Effector memory CD4-positive, alpha-beta T cell (primary cell): Measurements from ENCODE around the gene BAG5.
A peak's percentile ranks its signal among the peaks of the same experiment; 100 is the strongest.

Source experiments
- DNase-seq, 3 donors: peaks; one replicate each; pipeline ENCODE4 v3.0.0-alpha.2; 2020
- H3K27ac ChIP-seq: 2 replicates; pipeline ENCODE4 v1.7.0; 2013; ENCODE audit warnings: mild to moderate bottlenecking, low read length, moderate library complexity; ENCODE audit not compliant: insufficient read depth, poor library complexity, severe bottlenecking
- H3K27me3 ChIP-seq: replicated peaks from 2 replicates; pipeline ENCODE4 v1.7.0; 2013; ENCODE audit warnings: mild to moderate bottlenecking, low read length; ENCODE audit not compliant: insufficient read depth, control insufficient read depth, poor library complexity, severe bottlenecking
- H3K36me3 ChIP-seq: 2 replicates; pipeline ENCODE4 v1.7.0; 2013; ENCODE audit warnings: mild to moderate bottlenecking, low read length, moderate library complexity; ENCODE audit not compliant: control insufficient read depth, insufficient read depth
- H3K4me1 ChIP-seq: 2 replicates; pipeline ENCODE4 v1.7.0; 2013; ENCODE audit warnings: low read length, mild to moderate bottlenecking; ENCODE audit not compliant: control insufficient read depth, insufficient read depth, poor library complexity, severe bottlenecking
- H3K4me3 ChIP-seq: 2 replicates; pipeline ENCODE4 v1.7.0; 2013; ENCODE audit warnings: low read length, low read depth, mild to moderate bottlenecking; ENCODE audit not compliant: insufficient read depth, poor library complexity, severe bottlenecking
- H3K9me3 ChIP-seq: 2 replicates; pipeline ENCODE4 v1.7.0; 2013; ENCODE audit warnings: mild to moderate bottlenecking, low read length, moderate library complexity; ENCODE audit not compliant: control insufficient read depth

BAG5 gene

DNA sequence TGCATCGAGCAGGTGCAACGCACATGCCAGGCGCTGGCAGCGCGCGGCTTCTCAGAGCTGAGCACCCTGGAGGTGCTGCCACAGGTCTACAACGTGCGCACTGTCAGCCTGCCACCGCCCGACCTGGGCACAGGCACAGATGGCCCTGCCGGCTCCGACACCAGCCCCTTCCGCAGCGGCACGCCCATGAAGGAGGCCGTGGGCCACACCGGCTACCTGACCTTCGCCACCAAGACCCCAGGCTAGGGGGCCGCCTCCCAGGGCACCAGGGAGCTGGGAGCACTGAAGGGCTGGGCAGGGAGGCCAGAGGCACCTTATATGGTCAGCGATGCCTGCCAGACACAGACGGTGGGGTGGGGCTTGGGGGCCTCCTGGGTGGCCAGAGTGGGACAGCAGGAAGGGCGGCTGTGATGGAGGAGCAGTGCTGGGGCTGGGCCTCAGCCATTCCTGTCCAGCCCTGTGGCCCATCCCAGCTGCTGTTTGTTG, 27.8 kb downstream of the BAG5 start:
- no peaks in the 10 kb centered on the region for H3K9me3 ChIP-seq
- no peak overlapping the region for H3K27ac ChIP-seq
- H3K4me3 ChIP-seq: no peak overlapping the region
- peaks cover 12% of the 10 kb centered on the region for H3K4me1 ChIP-seq
- peaks cover 18% of the 10 kb centered on the region for H3K36me3 ChIP-seq
- DNase-seq: no peak
- no peaks in the 10 kb centered on the region for H3K27me3 ChIP-seq

DNA sequence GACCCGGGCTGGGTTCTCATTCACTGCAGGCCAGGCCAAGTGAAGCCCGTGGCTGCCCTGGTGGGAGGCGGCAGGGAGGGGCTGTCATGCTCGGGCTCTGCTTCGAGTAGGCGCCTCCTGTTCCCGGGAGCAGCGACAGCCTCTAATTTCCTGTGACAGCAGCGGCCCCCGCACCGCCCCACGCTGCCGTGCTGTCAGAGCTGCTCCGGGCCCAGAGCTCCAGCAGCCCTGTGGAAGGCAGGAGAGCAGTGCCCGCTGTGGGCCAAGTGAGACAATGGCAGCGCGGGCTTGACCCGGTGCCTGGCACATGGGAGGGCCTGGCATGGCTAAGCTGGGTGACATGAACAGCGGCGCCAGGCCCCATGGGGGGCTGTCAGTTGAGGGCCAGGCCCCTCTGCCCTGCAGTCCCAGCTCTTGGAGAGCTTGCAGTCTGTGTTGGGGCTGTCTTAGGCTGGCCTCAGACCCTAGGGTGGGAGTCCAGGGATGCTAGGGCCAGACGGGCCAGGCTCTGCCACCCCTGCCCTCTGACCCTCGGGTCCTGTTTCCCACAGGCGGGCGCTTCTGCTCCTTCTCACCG, 28.4 kb downstream of the BAG5 start:
- Histone ChIP-seq H3K27ac (no peak overlapping the region), H3K4me1 (peaks cover 15% of the 10 kb centered on the region), H3K36me3 (peaks cover 18% of the 10 kb centered on the region), H3K9me3 (no peaks in the 10 kb centered on the region), H3K4me3 (no peak overlapping the region), H3K27me3 (no peaks in the 10 kb centered on the region)
- DNase-seq: no peak

DNA sequence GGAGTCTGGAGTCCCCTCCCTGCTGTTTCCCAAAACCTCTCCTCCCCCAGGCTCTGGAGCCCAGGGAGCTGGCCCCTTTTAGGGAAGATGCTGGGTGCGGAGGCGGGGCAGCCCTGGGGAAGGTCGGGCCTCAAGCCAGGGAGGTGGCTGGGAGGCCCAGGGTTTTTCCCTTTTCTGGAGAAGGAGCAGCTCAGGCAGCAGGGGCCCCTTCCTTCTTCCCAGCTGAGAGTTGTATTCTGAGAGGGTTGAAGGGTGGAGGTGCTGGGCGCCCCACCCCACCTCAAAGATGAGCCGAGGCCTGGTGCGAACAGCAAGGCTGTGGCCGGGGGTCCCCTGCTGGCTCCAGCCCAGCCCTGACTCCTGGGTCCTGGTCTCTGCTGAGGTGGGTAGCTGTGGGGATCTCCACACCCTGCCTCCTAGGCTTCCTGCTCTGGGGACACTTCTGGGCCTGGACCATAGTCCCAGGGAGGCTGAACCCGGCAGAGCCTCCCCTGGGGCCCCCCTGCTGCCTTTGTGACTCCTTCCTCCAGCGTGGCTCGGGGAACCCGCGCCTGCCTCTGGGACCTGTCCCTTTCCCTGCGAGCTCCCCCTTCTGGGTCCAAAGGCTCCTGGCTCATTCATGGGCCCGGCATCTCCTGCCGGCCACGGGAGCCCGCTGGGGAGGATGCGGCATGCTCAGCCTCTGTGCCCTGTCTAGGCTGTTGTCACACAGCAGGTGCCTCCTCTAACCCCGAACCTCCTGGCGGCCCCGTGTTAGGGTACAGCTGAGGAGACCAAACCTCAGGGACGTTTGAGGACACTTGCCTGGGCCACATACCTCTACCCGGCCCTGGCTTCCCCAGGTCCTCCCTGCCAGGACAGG, 29.1 kb downstream of the BAG5 start:
- no peak for DNase-seq
- Histone ChIP-seq H3K4me1 (peaks cover 20% of the 10 kb centered on the region), H3K36me3 (peaks cover 18% of the 10 kb centered on the region), H3K4me3 (no peak overlapping the region), H3K9me3 (no peaks in the 10 kb centered on the region), H3K27ac (no peak overlapping the region), H3K27me3 (no peaks in the 10 kb centered on the region)

DNA sequence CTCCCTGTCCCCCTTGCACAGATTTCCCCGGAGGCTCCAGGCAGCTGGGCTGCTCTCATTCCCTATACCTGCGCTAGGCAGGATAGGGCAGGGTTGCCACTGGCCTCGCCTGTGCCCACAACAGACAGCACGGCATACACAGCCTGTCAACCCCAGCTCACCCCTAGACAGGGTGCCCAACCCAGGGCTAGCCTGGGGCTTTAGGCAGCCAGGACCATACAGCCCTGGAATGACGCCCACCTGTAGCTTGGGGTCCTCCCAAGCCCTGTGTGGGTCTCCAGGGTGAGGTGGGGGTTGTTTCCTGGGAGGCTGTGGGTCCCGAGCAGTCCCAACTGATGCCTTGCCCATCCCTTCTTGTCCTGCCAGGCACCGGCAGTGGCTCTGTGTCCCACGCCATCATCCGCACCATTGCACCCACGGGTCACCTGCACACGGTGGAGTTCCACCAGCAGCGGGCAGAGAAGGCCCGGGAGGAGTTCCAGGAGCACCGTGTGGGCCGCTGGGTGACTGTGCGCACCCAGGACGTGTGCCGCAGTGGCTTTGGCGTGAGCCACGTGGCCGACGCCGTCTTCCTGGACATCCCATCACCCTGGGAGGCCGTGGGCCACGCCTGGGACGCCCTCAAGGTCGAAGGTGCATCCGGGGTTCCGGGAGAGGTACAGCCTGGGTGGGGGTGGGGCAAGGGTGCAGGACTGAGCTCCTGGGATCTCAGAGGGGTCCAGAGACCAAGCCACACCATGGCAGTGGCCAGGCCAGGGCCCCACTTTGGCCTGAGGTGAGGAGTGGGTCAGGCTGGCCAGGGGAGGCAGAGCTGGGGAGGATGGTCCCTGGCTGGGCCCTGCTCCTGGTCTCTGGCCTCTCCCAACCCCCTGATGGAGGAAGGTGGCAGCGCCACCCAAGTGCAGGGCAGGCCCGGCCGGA, 30.0 kb downstream of the BAG5 start:
- peaks cover 23% of the 10 kb centered on the region for H3K4me1 ChIP-seq

DNA sequence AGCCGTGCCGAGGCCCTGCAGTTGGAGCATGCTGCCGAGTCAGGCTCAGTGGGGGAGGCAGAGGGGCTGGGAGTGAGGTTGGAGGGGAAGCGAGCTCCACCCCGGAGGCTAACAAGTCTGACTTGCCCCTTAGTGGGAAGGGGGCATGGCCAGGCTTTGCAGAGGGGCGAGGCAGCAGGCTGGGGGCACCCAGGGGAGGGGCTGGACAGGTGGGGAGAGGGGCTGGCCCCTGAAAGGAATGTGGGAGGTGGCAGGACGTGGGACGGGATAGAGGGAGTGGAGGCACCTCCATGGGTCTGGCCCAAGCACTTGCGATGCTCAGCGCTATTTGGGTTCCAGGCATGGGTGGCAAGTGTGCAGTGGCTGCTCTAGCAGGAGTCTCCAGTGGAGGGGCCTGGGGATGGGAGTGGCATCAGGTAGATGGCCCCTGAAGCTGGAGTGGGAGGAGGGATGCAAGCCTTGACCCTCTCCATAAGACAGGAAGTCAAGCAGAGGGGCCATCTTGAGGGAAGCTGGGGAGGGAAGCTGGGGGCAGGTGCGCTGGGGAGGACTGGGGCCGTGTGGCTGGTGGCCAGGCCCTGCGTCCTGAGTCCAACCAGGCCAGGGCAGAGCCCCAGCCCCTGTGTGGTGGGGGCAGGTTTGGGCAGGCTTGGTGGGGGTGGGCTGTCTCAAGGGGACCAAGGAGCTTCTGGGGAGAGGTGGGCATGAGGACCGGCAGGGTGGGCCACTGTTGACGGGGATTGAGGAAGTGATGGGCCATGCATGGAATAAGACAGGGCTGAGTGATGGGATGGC, 30.8 kb downstream of the BAG5 start:
- Histone ChIP-seq H3K9me3 (no peaks in the 10 kb centered on the region), H3K4me1 (peaks cover 23% of the 10 kb centered on the region), H3K27ac (no peak overlapping the region), H3K27me3 (no peaks in the 10 kb centered on the region), H3K4me3 (no peak overlapping the region), H3K36me3 (peaks cover 18% of the 10 kb centered on the region)
- DNase-seq: no peak

More for the DNA sequence above, 30.0 kb downstream of the BAG5 start:
- H3K27me3 ChIP-seq: no peaks in the 10 kb centered on the region
- no peaks in the 10 kb centered on the region for H3K9me3 ChIP-seq
- peaks cover 18% of the 10 kb centered on the region for H3K36me3 ChIP-seq
- no peak for DNase-seq
- H3K4me3 ChIP-seq: no peak overlapping the region
- H3K27ac ChIP-seq: no peak overlapping the region

DNA sequence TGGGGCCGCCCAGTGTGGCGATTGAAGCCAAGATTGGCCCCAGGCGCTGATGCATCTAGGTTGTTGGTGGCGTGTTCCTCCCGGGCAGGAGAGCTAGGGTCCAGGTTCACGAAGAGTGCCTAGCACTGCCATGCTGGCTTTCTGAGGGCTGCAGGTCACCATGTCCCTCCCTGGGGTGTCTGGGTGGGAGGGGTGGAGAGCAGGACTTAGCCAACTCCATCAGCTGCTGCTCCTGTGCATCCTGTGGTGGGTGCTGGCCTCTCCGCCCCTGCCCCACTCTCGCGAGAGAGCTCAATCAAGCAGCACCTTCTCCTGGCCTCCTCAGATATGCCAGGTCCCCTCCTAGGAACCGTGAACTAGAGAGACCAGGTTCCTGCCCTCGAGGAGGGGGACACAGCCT, 31.6 kb downstream of the BAG5 start:
- Histone ChIP-seq H3K27me3 (no peaks in the 10 kb centered on the region), H3K9me3 (no peaks in the 10 kb centered on the region), H3K36me3 (peaks cover 18% of the 10 kb centered on the region), H3K4me3 (no peak overlapping the region), H3K4me1 (peaks cover 23% of the 10 kb centered on the region), H3K27ac (no peak overlapping the region)
- DNase-seq: no peak

DNA sequence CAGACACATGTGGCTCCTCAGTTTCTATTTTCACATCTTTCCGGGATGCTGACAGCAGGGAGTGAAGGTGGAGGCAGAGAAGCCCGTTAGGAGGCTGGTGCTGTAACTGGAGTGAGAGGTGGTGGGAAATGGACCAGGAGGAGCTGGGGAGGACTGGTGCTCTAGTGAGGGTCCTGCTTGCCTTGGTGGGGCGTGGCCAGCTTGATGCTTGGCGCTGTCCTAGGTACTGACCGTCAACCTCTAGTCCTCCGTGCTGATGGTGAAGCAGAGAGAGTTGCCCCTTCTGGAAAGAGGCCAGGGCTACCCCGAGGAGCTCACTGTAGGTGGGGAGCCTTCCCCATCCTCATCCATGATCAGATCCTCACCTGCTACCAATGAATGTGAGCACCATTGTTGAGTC, 32.1 kb downstream of the BAG5 start:
- DNase-seq: no peak
- Histone ChIP-seq H3K4me1 (peaks cover 23% of the 10 kb centered on the region), H3K4me3 (no peak overlapping the region), H3K9me3 (no peaks in the 10 kb centered on the region), H3K27ac (no peak overlapping the region), H3K36me3 (peaks cover 17% of the 10 kb centered on the region), H3K27me3 (no peaks in the 10 kb centered on the region)

DNA sequence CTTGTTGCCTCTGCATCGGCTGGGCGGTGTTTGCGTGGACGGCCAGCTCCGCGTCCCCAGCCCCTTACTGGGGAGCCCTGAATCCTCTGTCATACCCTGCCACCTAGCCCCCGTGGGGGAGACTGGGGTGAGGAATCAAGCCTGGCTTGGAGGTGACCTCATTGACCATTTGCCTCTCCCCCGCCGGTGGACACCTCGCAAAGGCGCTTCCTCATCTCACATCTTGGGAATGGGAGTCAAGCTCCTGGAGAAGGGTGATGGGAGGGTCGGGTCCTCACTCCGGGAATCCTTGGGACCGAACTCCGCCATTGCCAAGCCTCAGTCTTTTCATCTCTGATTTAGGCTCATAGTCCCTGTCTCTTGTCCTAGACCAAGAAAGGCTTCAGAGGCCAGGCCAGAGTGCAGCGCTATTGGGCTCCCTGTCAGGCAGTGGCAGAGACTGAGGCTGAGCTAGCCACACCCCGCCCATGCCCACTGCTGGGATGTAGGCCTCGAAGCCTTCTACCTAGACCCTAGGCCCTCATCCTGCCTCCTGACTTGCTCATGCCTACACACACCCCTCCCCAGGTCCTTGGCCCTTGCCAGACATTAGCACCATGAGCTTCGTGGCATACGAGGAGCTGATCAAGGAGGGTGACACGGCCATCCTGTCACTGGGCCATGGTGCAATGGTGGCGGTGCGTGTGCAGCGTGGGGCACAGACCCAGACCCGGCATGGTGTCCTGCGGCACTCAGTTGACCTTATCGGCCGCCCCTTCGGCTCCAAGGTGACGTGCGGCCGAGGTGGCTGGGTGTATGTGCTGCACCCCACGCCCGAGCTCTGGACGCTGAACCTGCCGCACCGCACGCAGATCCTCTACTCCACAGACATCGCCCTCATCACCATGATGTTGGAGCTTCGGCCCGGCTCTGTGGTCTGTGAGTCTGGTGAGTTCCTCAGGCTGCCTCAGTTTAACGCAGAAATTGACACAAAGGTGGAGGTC, 32.8 kb downstream of the BAG5 start:
- no peaks in the 10 kb centered on the region for H3K27me3 ChIP-seq
- no peaks in the 10 kb centered on the region for H3K9me3 ChIP-seq
- peaks cover 16% of the 10 kb centered on the region for H3K36me3 ChIP-seq
- H3K27ac ChIP-seq: peak overlapping the region; percentile 75
- no peak for DNase-seq
- H3K4me3 ChIP-seq: peak overlapping the region; percentile 91
- H3K4me1 ChIP-seq: peaks cover 23% of the 10 kb centered on the region
